SW480 (cell line): Measurements from ENCODE around the gene COL9A2.

Experiments
- DNase-seq: peaks from one replicate; pipeline ENCODE4 v3.0.0-alpha.2; 2016; ENCODE audit warnings: low spot score

COL9A2 gene

DNA sequence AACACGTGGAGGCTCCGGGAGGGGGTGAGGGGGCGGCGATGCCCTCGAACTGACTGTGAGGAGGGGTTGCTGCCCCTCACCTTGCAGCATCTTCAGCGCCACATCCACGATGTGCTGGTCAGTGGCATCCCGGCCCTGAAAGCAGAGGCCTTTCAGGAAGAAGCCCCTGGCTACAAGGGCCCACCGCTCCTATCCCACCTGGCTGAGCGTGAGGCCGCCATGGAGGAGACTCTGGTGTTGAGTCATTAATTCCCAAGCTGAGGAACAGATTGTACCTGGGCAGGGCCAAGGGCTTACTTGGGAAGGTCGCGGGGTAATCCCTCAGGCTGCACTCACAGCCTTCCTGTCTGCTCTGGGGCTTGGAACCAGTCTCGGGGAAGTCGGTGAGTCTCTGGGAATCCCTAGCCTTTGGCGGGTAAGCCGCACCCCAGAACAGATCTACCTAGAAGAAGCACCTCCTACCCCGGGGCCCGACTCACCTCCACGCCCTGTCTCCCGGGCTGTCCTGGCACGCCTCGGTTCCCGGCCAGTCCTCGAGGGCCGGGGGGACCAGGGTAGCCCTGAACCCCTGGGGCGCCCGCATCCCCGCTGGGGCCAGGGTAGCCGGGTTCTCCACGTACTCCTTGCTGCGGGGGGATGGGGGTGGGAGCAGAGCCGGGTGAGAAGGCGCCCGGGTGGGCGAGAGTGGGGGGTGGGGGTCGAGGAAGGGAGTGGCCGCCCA lies 13.9 kb downstream of the COL9A2 start:
- DNase-seq = no peak

- DNase-seq = no peak
Measured at GRCh38 chr1:40302475-40302874, 14.6 kb downstream of the COL9A2 start.

DNA sequence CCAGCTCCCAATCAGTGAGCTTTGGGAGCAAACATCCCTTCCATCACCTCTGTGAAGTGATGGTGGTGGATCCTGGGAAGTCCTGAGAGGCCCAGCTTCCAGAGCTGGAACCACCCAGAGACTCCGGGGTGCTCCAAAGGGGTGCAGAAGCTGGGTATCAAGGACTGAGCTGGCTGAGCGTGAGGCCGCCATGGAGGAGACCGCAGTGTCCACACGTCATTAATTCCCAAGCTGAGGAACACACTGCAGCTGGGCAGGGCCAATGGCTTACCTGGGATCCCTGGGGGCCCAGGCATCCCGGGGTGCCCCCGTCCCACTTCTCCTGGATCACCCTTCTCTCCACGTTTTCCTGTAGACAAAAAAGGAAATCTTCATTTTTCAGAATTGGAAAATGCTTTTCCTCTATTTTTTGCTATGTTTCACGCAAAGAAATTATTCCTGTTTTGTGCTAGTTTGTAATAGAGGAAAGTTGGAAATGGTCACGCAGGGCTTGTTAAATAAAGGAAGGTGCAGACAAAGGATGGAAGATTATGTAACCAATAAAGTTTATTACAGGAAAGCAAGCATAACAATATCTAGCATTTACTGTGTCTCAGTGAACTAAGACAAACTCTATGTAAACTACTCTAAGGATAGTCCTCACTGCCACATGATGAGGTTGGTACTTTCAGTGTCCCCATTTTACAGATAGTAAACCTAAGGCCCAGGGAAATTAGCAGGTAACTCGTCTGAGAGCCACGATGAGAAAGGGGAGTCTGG lies 15.4 kb downstream of the COL9A2 start:
- DNase-seq = no peak

GRCh38 chr1:40301066-40301465 lies 16.0 kb downstream of the COL9A2 start:
- no peak for DNase-seq

DNA sequence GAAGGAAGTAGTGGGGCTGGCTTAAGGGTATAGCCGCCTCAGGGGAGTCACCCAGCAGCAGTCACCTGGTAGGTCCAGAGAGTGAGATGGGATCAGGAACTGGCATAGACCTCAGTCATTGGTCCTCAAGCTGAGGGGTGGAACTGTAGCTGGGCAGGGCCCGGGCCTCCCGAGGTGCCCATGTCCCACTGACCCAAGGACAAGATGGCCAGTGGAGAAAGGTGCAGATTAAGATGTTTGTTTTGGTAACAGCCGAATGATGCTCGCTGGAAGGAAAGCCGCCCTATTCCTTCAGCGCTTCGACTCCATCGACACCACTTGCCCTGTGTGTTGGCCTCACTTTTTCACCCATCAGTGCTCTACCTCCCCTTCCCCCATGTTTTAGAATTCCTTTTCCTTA lies 16.4 kb downstream of the COL9A2 start:
- no peak for DNase-seq

DNA sequence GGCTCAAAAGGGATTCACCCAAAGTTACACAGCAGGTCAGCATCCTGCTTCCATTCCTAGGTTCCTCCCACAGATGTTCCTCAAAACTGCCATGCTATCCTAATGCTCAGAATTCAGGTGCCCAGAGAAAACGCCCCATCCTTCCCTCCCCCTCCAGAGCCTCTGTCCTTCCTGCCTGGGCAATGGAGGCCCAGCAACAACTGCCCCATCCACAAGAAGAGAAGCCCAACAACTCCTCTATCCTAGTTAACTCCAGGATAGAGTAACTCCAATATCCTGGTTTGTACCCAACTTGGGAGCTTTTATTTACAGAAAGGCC lies 16.9 kb downstream of the COL9A2 start:
- DNase-seq = no peak

DNA sequence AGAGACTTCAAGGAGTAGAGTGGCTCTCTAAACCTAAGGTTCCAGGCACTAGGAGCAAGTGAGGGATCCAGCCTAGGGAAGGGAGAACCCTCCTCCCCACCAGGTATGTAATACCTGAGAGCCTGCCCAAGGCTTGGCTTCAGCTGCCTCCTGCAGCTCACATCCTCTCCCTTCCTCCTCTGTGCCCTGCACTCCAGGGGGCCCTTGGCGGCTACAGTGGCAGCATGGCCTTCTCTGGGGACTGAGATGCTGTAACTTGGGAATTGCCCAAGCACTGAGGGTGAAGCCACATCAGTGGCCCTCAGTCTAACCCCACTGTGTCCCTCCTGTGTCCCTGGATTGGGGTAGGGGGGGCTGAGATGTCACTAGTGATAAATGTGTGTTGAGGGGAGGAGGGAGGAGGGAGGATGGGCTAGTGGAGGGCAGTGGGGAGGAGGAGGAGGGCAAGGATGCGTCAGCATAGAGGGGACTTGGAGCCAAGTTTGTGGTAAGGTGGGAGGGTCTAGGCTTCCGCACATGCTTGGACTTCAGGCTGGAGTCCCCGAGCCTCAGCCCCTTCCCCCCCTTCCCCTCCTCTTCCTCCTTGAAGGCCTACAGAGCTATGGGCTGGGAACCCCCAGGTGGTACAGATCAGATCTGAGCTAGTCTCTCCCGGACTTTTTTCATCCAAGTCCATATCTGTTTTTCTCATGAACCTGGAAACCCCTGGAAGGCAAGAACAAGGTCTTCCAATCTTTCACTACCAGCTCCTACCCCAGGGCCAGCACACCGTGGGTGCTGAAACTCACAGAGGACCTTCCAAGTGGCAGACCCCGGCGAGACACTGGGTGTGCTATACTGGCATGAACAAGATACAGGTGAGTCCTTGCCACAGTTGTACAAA lies 17.5 kb downstream of the COL9A2 start:
- no peak for DNase-seq

DNA sequence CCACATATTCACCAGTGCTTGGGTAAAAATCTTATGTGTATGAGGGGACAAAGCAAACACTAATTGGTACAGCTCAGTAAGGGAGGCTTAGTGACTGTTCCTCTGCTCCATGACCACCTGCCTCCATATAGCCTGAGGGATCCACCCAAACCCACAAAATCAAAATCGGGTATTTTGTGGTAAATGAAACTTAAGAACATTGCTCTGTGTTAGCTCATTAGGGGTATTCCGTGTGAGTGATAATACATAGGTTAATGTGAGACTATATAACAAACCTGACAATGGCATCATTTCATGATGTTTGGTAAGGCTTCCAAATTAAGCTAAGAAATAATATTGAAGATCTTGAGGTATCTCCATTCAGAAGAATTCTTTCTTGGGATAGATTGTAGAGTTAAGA lies 25.8 kb downstream of the COL9A2 start:
- no peak for DNase-seq

- DNase-seq = no peak
Measured at GRCh38 chr1:40281853-40282252, 35.2 kb downstream of the COL9A2 start.

GRCh38 chr1:40276122-40276521 lies 41.0 kb downstream of the COL9A2 start:
- DNase-seq = no peak

DNA sequence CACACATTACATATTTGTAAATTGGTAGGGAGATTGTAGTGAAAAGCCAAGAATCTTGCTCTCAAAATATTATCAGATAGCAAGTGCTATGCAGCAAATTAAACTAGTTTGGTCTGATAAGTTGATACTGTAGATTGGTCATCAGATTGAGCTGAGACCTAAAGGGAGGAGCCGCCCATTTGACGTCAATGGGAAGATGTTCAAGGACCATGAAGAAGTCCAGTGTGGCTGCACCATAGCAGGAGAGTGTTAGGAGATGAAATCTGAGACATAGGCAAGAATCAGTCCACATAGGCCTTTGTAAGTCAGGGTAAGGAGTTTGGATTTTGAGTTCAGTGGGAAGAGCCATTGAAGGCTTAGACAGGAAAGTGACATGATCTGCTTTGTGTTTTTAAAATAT lies 42.8 kb downstream of the COL9A2 start:
- DNase-seq = no peak

DNA sequence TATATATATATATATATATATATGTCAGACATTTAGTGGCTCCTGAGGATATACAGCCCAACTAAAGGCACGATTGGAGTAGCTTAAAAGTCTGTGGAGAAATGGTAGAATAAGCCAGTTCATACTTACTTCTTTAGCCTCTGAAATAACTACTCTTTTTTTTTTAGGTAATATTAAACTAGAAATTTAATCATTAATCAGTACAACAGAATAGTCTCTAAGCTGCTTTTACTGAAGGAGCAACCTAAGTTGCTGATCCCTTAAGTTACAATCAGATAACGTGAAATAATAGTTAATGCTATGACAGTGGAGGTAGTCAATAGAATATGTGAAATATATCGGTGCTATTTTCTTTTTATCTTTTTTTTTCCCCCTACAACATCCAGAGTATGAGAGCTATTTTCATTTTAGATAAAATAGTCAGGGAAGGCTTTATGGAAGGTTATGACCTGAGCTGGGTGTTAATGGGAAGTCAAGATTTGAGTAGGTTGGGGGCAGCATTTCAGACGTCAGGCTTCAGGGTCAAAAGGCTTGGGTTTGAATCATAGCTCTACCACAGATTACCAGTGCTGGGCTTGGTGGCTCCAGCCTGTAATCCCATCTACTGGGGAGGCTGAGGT lies 43.4 kb downstream of the COL9A2 start:
- DNase-seq = no peak

GRCh38 chr1:40272653-40273213 lies 44.4 kb downstream of the COL9A2 start:
- DNase-seq = no peak

GRCh38 chr1:40270152-40270834 lies 46.8 kb downstream of the COL9A2 start:
- no peak for DNase-seq

DNA sequence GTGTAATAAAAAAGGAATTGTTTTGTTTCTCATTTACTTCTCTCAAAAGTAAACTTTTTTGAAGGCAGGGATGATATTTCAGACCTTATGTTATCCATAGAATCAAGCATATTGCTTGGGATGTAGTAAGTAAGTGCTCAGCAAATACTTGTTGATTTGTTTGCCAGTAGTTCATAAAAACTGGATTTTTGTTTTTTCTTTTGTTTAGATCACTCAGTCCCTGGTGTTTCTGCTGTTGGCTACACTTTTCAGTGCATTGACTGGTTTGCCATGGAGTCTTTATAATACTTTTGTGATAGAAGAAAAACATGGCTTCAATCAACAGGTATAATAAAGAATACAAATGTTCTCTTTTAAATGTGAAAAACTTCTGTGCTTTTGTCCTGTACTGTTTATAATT lies 48.9 kb downstream of the COL9A2 start:
- DNase-seq = no peak

GRCh38 chr1:40267767-40268187 lies 49.3 kb downstream of the COL9A2 start:
- DNase-seq = no peak

DNA sequence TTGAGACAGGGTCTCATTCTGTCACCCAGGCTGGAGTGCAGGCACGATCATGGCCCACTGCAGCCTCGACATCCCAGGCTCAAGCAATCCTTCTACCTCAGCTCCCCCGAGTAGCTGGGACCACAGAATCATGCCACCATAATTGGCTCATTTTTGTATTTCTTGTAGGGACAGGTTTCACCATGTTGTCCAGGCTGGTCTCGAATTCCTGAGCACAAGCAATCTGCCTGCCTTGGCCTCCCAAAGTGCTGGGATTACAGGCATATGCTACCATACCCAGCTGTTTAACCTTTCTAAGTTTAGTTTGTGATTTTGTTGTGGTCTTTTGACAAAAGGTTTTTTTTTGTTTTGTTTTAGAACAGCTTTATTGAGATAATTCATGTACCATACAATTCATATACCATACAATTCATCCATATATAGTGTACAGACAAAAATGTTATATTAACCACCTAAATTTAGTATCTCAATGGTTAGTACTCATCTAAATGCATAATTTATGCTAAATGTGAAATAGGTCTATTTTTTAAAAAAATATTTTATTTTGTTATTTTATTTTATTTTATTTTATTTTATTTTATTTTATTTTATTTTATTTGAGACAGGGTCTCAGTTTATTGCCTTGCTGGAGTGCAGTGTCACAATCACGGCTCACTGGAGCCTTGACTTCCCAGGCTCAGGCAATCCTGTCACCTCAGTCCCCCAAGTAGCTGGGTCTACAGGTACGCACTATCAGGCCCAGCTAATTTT lies 50.1 kb downstream of the COL9A2 start:
- no peak for DNase-seq

DNA sequence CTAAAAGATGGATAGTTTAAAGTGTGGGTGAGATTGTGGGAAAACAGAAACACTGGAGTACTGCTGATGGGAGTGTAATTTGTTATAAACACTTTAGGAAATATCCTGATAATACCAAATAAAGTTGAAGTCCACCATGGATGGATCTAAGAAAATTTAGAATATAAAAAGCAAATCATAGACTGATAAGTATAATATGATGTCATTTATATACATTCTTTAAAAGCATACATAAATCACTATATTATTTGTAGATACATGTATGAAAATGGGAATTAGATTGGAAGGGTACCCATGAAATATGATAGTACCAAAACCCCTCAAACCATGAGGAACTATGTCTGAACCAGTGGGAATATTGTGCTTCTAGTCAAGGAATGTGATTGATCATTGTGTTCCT lies 51.2 kb downstream of the COL9A2 start:
- DNase-seq = no peak

DNA sequence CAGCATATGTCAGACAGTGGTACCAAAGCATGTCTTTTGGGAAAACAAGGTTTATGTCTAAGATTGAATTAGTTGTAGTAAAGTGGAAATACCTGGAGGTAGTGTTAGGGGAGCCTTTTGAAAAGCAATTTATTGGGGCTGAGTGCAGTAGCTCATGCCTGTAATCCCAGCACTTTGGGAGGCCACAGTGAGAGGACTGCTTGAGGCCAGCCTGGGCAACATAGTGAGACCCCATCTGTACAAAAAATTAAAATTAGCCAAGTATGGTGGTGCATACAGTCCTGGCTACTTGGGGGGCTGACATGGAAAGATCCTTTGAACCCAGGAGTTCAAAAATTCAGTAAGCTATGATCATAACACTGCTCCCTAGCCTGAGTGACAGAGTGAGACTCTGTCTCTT lies 51.8 kb downstream of the COL9A2 start:
- no peak for DNase-seq

GRCh38 chr1:40264354-40264781 lies 52.7 kb downstream of the COL9A2 start:
- DNase-seq = no peak

- DNase-seq = no peak
Measured at GRCh38 chr1:40258445-40258769, 58.7 kb downstream of the COL9A2 start.
